ENCODE measurements around the gene DPY30. TPM values are rescaled to one million over a fixed set of nuclear protein-coding genes. Genes with fewer than 3 reads are reported as not detected.
"Not testable (repeated sequence)": the region's sequence is repeated elsewhere in the genome, so short reads cannot be mapped to it uniquely, and the experiment has no call there.

Gene DPY30
- total RNA-seq: 10 to 100 TPM; 80.1 to 88.5 TPM

DNA sequence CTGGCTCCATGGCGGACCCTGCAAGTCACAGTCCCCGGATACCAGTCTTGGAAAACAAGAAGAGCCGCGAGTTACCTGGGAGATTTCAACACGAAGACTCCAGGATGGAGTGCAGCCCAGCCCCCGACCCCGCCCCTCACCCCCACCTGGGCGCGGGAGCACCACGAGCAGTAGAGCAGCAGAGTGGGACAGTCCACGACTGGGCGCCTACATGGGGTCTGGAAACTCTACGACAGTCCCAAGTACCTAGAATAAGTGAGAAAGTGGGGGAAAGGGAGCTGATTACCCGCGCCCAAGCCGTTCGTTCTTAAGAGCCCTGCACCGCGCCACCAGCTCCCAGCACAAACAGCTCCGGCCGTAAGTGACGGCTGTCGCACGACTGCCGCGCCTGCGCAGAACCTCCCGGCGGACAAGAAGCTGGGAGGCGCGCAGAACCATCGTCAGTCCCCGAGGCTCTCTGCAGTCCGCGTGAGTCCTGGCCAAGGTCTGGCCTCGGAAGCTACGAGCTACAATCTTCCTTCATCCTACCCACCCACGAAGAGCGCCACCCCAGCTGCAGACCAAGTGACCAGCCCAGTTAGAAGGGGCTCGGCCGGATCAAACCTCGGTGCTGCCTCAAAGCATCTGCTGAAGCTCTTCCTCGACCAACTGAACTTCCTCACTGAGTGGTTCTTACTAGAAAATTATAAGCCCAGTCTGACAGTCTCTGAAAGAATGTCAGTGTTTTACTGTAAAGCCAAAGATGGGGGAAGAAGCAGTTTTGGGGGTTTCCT lies at the start of gene DPY30:
Gene DPY30, minus strand, starts transcription at position 359 of the 773 bp plus-strand sequence. Its CDS starts 349 bp downstream, at position 10.
- H3K4me3 Mint-ChIP-seq: peak within 1 kb of the TSS; percentile 84
- intact Hi-C loops (cut with micrococcal nuclease): loop anchor here (1.0 kb wide), 3 partner anchors 24 to 126 kb away; partner anchors contain the start of genes MEMO1, SLC30A6 and SPAST
- H3K27ac Mint-ChIP-seq: peak within 1 kb of the TSS; percentile 93
- CTCF ChIA-PET: interaction anchor here (0.7 to 1.2 kb wide), 2 partner anchors 24 to 92 kb away, joined by 5 to 6 read pairs; partner anchors contain the start of gene SPAST
- peak; percentile 93 for DNase-seq
- H3K4me1 Mint-ChIP-seq (ENCODE audit: low read depth): peaks cover 16% of the 10 kb centered on the region
- no peaks in the 10 kb centered on the region for H3K27me3 Mint-ChIP-seq (ENCODE audit: low read depth)
- no peaks in the 10 kb centered on the region for H3K9me3 Mint-ChIP-seq
- H3K36me3 Mint-ChIP-seq (ENCODE audit: low read depth): peaks cover 5% of the 10 kb centered on the region

DNA sequence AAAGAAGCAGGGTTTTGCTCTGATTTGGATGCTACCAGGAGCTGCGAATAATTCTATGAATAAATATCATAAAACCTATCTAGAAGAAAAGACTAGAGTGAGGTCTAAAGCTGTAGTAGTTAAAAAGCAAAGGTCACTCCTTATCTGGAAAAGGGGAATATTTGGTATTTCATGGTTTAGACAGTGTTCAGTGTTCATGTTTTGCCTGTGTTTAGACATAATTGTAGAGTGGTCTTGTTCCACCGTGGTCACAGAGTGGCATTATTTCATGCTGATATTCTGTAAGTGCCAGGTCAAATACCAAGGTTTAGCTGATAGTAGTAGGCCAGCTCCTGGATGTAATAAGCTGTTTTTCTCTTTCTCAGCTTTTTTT lies 34.5 kb upstream of the DPY30 start:
- Mint-ChIP-seq H3K9me3 (no peaks in the 10 kb centered on the region), H3K27me3 (ENCODE audit: low read depth) (no peaks in the 10 kb centered on the region), H3K27ac (no peak overlapping the region), H3K4me3 (no peak overlapping the region), H3K4me1 (ENCODE audit: low read depth) (peaks cover 9% of the 10 kb centered on the region), H3K36me3 (ENCODE audit: low read depth) (peaks cover 2% of the 10 kb centered on the region)
- intact Hi-C loops (cut with micrococcal nuclease): no loop called here
- DNase-seq: no peak
- CTCF ChIA-PET: no interaction called here

GRCh38 chr2:32067549-32067948 lies 27.9 kb upstream of the DPY30 start:
- H3K4me1 Mint-ChIP-seq (ENCODE audit: low read depth): peaks cover 24% of the 10 kb centered on the region
- no peak overlapping the region for H3K27ac Mint-ChIP-seq
- DNase-seq: no peak
- CTCF ChIA-PET: interaction anchor here (0.7 kb wide), 1 partner anchor 52 kb away, joined by 3 read pairs; no protein-coding TSS in a partner anchor
- H3K4me3 Mint-ChIP-seq: no peak overlapping the region
- intact Hi-C loops (cut with micrococcal nuclease): loop anchor here (10.0 kb wide), 1 partner anchor 1407 kb away; the partner anchor contains the start of gene RASGRP3
- H3K36me3 Mint-ChIP-seq (ENCODE audit: low read depth): peaks cover 2% of the 10 kb centered on the region
- H3K27me3 Mint-ChIP-seq (ENCODE audit: low read depth): no peaks in the 10 kb centered on the region
- H3K9me3 Mint-ChIP-seq: no peaks in the 10 kb centered on the region

GRCh38 chr2:32064713-32065112 lies 25.1 kb upstream of the DPY30 start:
- CTCF ChIA-PET: interaction anchor here (0.6 to 0.7 kb wide), 2 partner anchors 63 to 239 kb away, joined by 4 to 5 read pairs; no protein-coding TSS in a partner anchor
- peaks cover 24% of the 10 kb centered on the region for H3K4me1 Mint-ChIP-seq (ENCODE audit: low read depth)
- no peaks in the 10 kb centered on the region for H3K27me3 Mint-ChIP-seq (ENCODE audit: low read depth)
- H3K4me3 Mint-ChIP-seq: peak overlapping the region; percentile 96
- intact Hi-C loops (cut with micrococcal nuclease): loop anchor here (5.0 to 10.0 kb wide), 2 partner anchors 1410 to 1533 kb away; partner anchors contain the start of genes FAM98A and RASGRP3
- peak overlapping the region; percentile 77 for H3K27ac Mint-ChIP-seq
- DNase-seq: no peak
- peaks cover 2% of the 10 kb centered on the region for H3K36me3 Mint-ChIP-seq (ENCODE audit: low read depth)
- H3K9me3 Mint-ChIP-seq: no peaks in the 10 kb centered on the region

DNA sequence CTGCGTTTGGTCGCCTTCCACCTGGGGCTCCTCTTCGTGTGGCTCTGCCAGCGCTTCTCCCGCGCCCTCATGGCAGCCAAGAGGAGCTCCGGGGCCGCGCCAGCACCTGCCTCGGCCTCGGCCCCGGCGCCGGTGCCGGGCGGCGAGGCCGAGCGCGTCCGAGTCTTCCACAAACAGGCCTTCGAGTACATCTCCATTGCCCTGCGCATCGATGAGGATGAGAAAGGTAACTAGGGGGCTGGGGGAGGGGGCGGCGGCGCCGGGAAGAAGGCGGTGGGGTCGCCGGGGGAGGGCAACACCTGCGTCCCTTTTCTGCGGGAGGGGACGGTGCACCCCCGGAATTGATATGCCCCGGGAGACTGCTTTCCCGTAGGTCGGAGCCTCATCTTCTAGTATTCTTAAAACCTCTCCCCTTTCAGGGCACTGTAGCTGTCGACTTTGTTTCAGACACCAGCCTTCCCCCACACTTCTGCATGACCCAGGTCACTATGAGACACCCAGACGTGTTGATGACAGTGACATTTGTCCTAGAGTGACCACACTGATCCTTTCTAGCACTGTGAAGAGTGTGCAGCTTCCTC lies 24.5 kb upstream of the DPY30 start:
- Mint-ChIP-seq H3K36me3 (ENCODE audit: low read depth) (peaks cover 2% of the 10 kb centered on the region), H3K4me1 (ENCODE audit: low read depth) (peaks cover 24% of the 10 kb centered on the region), H3K4me3 (peak overlapping the region; percentile 96), H3K27me3 (ENCODE audit: low read depth) (no peaks in the 10 kb centered on the region), H3K27ac (peak overlapping the region; percentile 89), H3K9me3 (no peaks in the 10 kb centered on the region)
- intact Hi-C loops (cut with micrococcal nuclease): loop anchor here (5.0 to 10.0 kb wide), 2 partner anchors 1411 to 1533 kb away; partner anchors contain the start of genes FAM98A and RASGRP3
- DNase-seq: peak; percentile 33
- CTCF ChIA-PET: interaction anchor here (0.6 to 1.1 kb wide), 3 partner anchors 24 to 436 kb away, joined by 3 to 6 read pairs (median 5); partner anchors contain the start of gene DPY30

DNA sequence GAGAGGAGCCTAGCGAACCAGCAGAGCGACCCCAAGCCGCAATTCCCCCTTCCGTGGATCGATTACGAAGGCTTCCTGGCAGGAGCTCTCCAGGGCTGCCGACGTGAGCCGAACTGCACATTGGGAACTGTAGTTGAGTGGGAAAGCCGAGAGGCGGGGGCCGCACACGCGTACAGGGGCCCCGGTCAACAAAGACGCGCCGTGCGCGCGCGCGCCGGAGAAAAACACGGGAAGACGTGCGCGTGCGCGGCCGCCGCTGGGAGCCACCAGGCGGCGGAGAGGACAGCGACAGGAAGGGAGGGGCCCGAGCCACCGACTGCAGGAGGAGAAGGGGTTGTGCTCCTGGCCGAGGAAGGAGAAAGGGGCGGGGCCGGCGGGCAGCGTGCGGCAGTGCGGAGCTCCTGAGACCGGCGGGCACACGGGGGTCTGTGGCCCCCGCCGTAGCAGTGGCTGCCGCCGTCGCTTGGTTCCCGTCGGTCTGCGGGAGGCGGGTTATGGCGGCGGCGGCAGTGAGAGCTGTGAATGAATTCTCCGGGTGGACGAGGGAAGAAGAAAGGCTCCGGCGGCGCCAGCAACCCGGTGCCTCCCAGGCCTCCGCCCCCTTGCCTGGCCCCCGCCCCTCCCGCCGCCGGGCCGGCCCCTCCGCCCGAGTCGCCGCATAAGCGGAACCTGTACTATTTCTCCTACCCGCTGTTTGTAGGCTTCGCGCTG lies 23.9 kb upstream of the DPY30 start, which contains the start of gene SPAST:
Gene SPAST, plus strand, starts transcription at position 247 of the 711 bp plus-strand sequence. Its CDS starts 276 bp downstream, at position 523.
- Mint-ChIP-seq H3K9me3 (no peaks in the 10 kb centered on the region), H3K27me3 (ENCODE audit: low read depth) (no peaks in the 10 kb centered on the region), H3K4me1 (ENCODE audit: low read depth) (peaks cover 24% of the 10 kb centered on the region), H3K4me3 (peak within 1 kb of the TSS; percentile 96), H3K36me3 (ENCODE audit: low read depth) (peaks cover 2% of the 10 kb centered on the region), H3K27ac (peak within 1 kb of the TSS; percentile 89)
- CTCF ChIA-PET: interaction anchor here (0.6 to 1.1 kb wide), 3 partner anchors 23 to 437 kb away, joined by 3 to 6 read pairs (median 3); partner anchors contain the start of gene DPY30
- DNase-seq: peak; percentile 96
- intact Hi-C loops (cut with micrococcal nuclease): loop anchor here (1.0 to 10.0 kb wide), 11 partner anchors 24 to 1917 kb away; partner anchors contain the start of genes BIRC6, DPY30, FAM98A and MEMO1

DNA sequence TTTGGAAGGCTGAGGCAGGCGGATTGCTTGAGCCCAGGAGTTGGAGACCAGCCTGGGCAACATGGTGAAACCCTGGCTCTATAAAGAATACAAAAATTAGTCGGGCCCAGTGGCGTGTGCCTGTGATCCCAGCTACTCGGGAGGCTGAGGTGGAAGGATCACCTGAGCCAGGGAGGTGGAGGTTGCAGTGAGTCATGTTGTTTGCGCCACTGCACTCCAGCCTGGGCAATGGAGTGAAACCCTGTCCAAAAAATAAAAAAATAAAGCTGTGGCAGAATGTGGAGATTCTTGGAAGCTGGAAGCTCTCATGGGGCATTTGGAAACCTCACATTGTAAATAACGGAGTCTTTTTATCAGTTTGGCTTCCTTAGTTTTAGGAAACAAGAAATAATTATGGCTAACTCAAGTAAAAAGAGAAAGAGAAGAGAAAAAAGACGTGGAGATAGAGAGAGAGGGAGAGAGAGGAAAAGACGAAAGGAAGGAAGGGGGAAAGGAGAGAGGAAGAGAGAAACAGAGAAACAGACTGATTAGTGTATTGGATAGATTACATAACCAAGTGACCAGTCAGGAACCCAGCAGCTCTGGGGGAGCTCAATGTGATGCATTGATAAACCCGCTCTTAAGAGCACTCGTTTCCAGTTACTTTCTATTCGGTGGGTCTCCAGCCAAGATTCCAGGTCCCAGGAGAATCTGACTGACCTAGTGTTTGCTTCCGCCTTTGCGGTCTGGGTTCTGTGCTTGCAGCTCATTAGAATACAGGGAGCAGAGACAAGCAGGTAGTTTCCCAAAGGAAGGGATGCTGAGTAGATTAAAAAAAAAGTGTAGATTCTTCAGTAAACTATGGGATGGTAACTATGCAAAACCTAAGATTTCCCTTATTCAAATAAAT lies 22.6 kb upstream of the DPY30 start:
- peak; percentile 41 for DNase-seq
- CTCF ChIA-PET: interaction anchor here (0.6 kb wide), 1 partner anchor 20 kb away, joined by 3 read pairs; no protein-coding TSS in a partner anchor
- Mint-ChIP-seq H3K36me3 (ENCODE audit: low read depth) (peaks cover 2% of the 10 kb centered on the region), H3K9me3 (no peaks in the 10 kb centered on the region), H3K4me1 (ENCODE audit: low read depth) (peaks cover 22% of the 10 kb centered on the region), H3K27ac (peak overlapping the region; percentile 89), H3K4me3 (peak overlapping the region; percentile 96), H3K27me3 (ENCODE audit: low read depth) (no peaks in the 10 kb centered on the region)
- intact Hi-C loops (cut with micrococcal nuclease): loop anchor here (2.0 to 10.0 kb wide), 4 partner anchors 111 to 1535 kb away; partner anchors contain the start of genes FAM98A, RASGRP3 and YIPF4

DNA sequence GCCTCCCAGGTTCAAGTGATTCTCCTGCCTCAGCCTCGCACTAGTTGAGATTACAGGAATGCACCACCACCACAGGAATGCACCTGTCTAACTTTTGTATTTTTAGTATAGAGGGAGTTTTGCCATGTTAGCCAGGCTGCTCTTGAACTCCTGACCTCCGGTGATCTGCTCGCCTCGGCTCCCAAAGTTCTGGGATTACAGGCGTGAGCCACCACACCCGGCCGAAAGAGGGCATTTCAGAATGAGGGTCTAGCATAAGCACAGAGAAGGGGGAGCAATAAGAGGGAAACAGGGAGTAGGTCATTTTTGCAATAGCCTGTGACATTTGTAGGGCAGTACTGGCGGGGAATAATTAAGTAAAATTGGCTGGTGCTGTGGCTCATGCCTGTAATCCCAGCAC lies 21.8 kb upstream of the DPY30 start:
- no peak for DNase-seq
- Mint-ChIP-seq H3K36me3 (ENCODE audit: low read depth) (peaks cover 2% of the 10 kb centered on the region), H3K4me3 (no peak overlapping the region), H3K9me3 (no peaks in the 10 kb centered on the region), H3K27me3 (ENCODE audit: low read depth) (no peaks in the 10 kb centered on the region), H3K27ac (no peak overlapping the region), H3K4me1 (ENCODE audit: low read depth) (peaks cover 19% of the 10 kb centered on the region)
- intact Hi-C loops (cut with micrococcal nuclease): loop anchor here (5.0 to 10.0 kb wide), 2 partner anchors 1413 to 1536 kb away; partner anchors contain the start of genes FAM98A and RASGRP3
- CTCF ChIA-PET: interaction anchor here (0.6 kb wide), 1 partner anchor 19 kb away, joined by 3 read pairs; no protein-coding TSS in a partner anchor

DNA sequence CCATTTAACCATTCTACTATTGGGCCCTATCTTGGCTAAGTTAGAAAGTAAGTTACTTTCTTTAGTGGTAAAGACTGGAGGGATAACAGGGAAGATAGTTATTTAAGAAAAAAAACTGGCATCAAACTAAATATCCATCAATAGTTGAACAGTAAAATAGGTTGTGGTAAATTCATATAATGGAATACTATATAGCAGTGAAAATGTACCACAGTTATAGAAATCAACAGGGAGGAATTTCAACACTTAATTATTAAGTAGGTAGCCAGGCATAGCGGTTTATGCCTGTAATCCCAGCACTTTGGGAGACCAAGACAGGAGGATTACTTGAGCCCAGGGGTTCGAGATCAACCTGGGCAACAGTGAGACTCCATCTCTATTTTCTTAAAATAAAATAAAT lies 20.7 kb upstream of the DPY30 start:
- Mint-ChIP-seq H3K4me1 (ENCODE audit: low read depth) (peaks cover 9% of the 10 kb centered on the region), H3K4me3 (no peak overlapping the region), H3K36me3 (ENCODE audit: low read depth) (no peaks in the 10 kb centered on the region), H3K27me3 (ENCODE audit: low read depth) (no peaks in the 10 kb centered on the region), H3K27ac (no peak overlapping the region), H3K9me3 (no peaks in the 10 kb centered on the region)
- intact Hi-C loops (cut with micrococcal nuclease): loop anchor here (5.0 to 10.0 kb wide), 2 partner anchors 1415 to 1537 kb away; partner anchors contain the start of genes FAM98A and RASGRP3
- CTCF ChIA-PET: no interaction called here
- DNase-seq: no peak

- H3K27me3 Mint-ChIP-seq (ENCODE audit: low read depth): no peaks in the 10 kb centered on the region
- H3K27ac Mint-ChIP-seq: no peak overlapping the region
- no peak for DNase-seq
- H3K9me3 Mint-ChIP-seq: no peaks in the 10 kb centered on the region
- peaks cover 7% of the 10 kb centered on the region for H3K4me1 Mint-ChIP-seq (ENCODE audit: low read depth)
- CTCF ChIA-PET: no interaction called here
- intact Hi-C loops (cut with micrococcal nuclease): no loop called here
- no peak overlapping the region for H3K4me3 Mint-ChIP-seq
- no peaks in the 10 kb centered on the region for H3K36me3 Mint-ChIP-seq (ENCODE audit: low read depth)
Measured at GRCh38 chr2:32058130-32058529, 18.5 kb upstream of the DPY30 start.

GRCh38 chr2:32054583-32054982 lies 15.0 kb upstream of the DPY30 start:
- H3K27me3 Mint-ChIP-seq (ENCODE audit: low read depth); H3K4me1 Mint-ChIP-seq (ENCODE audit: low read depth); intact Hi-C loops (cut with micrococcal nuclease); H3K27ac Mint-ChIP-seq; H3K4me3 Mint-ChIP-seq; DNase-seq; H3K36me3 Mint-ChIP-seq (ENCODE audit: low read depth); H3K9me3 Mint-ChIP-seq: not testable (repeated sequence)
- CTCF ChIA-PET: interaction anchor here (0.5 kb wide), 1 partner anchor 50 kb away, joined by 3 read pairs; no protein-coding TSS in a partner anchor
